Measurements from ENCODE around the gene TRDMT1. TPM values are rescaled to one million over a fixed set of nuclear protein-coding genes. Genes with fewer than 3 reads are reported as not detected.
A peak's percentile ranks its signal among the peaks of the same experiment; 100 is the strongest.

The TRDMT1 gene
- total RNA-seq, 3 donors from 2014 or later = 5.8 to 18.6 (median 13.4) TPM

DNA sequence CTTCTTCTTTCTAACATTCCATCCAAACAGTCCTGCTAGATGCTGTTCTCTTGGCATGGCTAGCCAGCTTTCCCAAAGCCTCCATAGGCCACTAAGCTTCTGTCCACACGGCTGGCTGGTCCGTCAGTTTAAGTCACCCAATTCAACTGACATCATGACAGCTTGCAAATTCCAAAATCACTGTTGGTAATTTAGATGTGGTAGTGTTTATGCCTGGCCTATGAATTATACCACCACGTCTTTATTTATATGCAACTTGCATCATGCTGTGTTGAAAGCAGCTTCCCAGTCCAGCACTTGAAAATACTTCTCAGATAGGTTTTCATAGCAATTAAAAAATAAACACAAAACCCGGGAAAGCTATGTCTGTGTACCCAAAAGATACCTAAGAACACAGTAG is 24.3 kb upstream of the TRDMT1 start:
- H3K9me3 ChIP-seq = no peaks in the 10 kb centered on the region
- TF ChIP-seq POLR2AphosphoS5 (IDR thresholded peaks at IDR 0.05) (no peak), POLR2A (IDR thresholded peaks at IDR 0.05) (no peak)
- TF ChIP-seq, protein P1, sequence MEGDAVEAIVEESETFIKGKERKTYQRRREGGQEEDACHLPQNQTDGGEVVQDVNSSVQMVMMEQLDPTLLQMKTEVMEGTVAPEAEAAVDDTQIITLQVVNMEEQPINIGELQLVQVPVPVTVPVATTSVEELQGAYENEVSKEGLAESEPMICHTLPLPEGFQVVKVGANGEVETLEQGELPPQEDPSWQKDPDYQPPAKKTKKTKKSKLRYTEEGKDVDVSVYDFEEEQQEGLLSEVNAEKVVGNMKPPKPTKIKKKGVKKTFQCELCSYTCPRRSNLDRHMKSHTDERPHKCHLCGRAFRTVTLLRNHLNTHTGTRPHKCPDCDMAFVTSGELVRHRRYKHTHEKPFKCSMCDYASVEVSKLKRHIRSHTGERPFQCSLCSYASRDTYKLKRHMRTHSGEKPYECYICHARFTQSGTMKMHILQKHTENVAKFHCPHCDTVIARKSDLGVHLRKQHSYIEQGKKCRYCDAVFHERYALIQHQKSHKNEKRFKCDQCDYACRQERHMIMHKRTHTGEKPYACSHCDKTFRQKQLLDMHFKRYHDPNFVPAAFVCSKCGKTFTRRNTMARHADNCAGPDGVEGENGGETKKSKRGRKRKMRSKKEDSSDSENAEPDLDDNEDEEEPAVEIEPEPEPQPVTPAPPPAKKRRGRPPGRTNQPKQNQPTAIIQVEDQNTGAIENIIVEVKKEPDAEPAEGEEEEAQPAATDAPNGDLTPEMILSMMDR (IDR thresholded peaks at IDR 0.05) = no peak
- H3K36me3 ChIP-seq = no peaks in the 10 kb centered on the region
- H3K4me3 ChIP-seq = no peak overlapping the region
- no peaks in the 10 kb centered on the region for H3K4me1 ChIP-seq
- intact Hi-C loops (cut with DNase I; ENCODE audit: low total_unique reads) = no loop called here
- no peak for DNase-seq (ENCODE audit: low spot score in 2 of 2)
- no peak overlapping the region for H3K27ac ChIP-seq
- no peaks in the 10 kb centered on the region for H3K27me3 ChIP-seq

DNA sequence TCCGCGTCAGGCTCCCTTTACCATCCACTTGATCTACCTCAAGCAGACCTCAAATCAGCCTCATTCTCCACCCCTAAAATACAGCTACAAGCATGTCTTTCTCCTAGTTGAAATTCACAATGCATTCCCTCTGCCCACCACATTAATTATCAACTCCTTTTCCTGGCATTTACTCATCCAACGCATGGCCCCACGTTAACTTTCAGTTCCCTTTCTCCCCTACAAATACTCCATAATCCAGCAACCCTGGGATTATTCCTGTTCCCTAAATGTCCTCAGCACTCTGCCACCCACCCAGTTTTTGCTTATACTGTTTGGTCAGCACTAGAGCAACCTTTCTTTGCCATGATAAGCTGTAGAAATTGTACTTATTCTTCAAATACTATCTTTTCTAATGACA is 20.9 kb upstream of the TRDMT1 start:
- Histone ChIP-seq H3K4me3 (no peak overlapping the region), H3K27me3 (no peaks in the 10 kb centered on the region), H3K9me3 (no peaks in the 10 kb centered on the region), H3K36me3 (no peaks in the 10 kb centered on the region), H3K4me1 (no peaks in the 10 kb centered on the region), H3K27ac (no peak overlapping the region)
- intact Hi-C loops (cut with DNase I; ENCODE audit: low total_unique reads) = no loop called here
- TF ChIP-seq POLR2AphosphoS5 (IDR thresholded peaks at IDR 0.05) = no peak
- TF ChIP-seq, protein P1 (IDR thresholded peaks at IDR 0.05) = no peak
- TF ChIP-seq POLR2A (IDR thresholded peaks at IDR 0.05) = no peak
- DNase-seq (ENCODE audit: low spot score in 2 of 2) = no peak

DNA sequence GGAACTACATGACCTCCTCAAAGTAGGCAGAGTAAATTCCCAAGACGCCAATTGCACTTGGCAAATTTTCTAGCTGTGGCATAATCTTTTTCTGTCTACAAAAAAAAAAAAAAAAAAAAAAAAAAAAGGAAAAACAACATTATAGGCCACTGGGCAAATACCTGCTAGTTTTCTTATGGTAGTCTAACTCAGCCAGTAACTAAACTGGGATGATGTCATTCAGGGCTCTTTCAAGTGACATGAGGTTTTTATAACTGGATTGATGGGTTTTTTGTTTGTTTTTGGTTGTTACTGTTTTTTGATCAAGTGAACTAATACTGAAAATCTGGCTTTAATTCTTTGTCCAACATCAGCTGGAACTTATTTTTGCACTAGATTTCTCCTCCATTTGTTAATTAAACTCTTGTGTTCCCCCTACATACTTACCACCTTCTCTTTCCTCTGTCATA is 19.2 kb upstream of the TRDMT1 start:
- no peaks in the 10 kb centered on the region for H3K4me1 ChIP-seq
- no peak for TF ChIP-seq POLR2A (IDR thresholded peaks at IDR 0.05)
- TF ChIP-seq, protein P1 (IDR thresholded peaks at IDR 0.05) = no peak
- no peak for TF ChIP-seq POLR2AphosphoS5 (IDR thresholded peaks at IDR 0.05)
- no peaks in the 10 kb centered on the region for H3K36me3 ChIP-seq
- H3K27me3 ChIP-seq = no peaks in the 10 kb centered on the region
- peak overlapping the region; percentile 44 to 63 for H3K27ac ChIP-seq
- intact Hi-C loops (cut with DNase I; ENCODE audit: low total_unique reads) = no loop called here
- no peaks in the 10 kb centered on the region for H3K9me3 ChIP-seq
- no peak for DNase-seq (ENCODE audit: low spot score in 2 of 2)
- no peak overlapping the region for H3K4me3 ChIP-seq

DNA sequence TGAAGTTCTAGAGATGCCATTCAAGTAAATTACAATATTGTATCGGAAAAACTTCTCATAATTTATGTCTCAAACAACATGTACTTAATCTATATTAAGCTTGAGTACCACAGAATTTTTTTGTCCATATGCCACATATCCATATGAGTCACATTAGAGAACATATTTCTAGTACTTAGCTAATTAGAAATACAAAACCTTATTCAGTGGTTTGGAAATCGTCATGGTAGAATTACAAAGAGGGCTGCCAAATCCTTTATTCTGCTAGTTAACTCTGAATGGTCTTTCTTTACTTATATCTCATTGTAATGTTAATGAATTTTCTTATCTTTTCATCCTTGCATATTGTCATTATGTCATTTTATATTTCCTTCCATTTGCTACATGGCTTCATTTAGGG is 17.6 kb upstream of the TRDMT1 start:
- no peaks in the 10 kb centered on the region for H3K4me1 ChIP-seq
- no peaks in the 10 kb centered on the region for H3K36me3 ChIP-seq
- no peaks in the 10 kb centered on the region for H3K9me3 ChIP-seq
- H3K27ac ChIP-seq = no peak overlapping the region
- H3K27me3 ChIP-seq = no peaks in the 10 kb centered on the region
- DNase-seq (ENCODE audit: low spot score in 2 of 2) = no peak
- H3K4me3 ChIP-seq = no peak overlapping the region
- TF ChIP-seq, protein P1 (IDR thresholded peaks at IDR 0.05) = no peak
- no peak for TF ChIP-seq POLR2A (IDR thresholded peaks at IDR 0.05)
- no peak for TF ChIP-seq POLR2AphosphoS5 (IDR thresholded peaks at IDR 0.05)
- intact Hi-C loops (cut with DNase I; ENCODE audit: low total_unique reads) = no loop called here

DNA sequence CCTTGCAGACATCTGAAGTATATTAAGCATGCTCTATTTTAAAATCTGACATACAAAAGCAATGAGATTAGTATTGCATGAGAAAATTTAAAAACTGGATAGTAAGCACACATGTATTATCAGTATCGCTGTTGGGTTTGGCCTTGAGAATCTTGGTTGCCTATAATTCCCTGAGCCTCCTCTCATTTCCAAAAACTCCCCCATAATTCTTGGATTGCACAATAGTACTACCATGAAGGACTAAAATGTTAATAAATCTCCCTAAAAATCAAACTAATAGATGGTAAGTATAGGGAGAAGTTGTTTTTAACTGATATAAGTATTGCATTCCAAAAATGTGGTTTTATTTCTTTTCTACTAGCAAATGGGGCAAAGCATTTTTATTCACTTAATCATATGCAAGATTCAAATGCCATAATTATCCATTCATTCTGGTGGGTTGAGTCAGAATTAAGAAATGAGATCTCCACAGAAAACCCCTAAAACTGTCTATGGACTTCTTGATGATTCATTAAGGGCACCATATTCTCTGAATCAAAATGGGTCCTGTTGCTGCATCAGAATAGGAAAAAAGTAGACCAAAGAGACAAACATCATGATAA is 16.3 kb upstream of the TRDMT1 start:
- H3K9me3 ChIP-seq = no peaks in the 10 kb centered on the region
- no peaks in the 10 kb centered on the region for H3K36me3 ChIP-seq
- TF ChIP-seq POLR2AphosphoS5 (IDR thresholded peaks at IDR 0.05) = no peak
- H3K27ac ChIP-seq = peak overlapping the region; percentile 77 to 95
- no peak for DNase-seq (ENCODE audit: low spot score in 2 of 2)
- no peak overlapping the region for H3K4me3 ChIP-seq
- intact Hi-C loops (cut with DNase I; ENCODE audit: low total_unique reads) = no loop called here
- no peaks in the 10 kb centered on the region for H3K4me1 ChIP-seq
- H3K27me3 ChIP-seq = no peaks in the 10 kb centered on the region

Data from breast epithelium (tissue), 4 donors.